AG10803 (cell line): ENCODE data around the gene TULP4.
"Not testable (repeated sequence)": the region's sequence is repeated elsewhere in the genome, so short reads cannot be mapped to it uniquely, and the experiment has no call there.

ENCODE experiments used
- DNase-seq: peaks from one replicate; pipeline ENCODE4 v3.0.0; 2010; ENCODE audit warnings: low read depth
- H3K4me3 ChIP-seq: 2 replicates; pipeline ENCODE4 v1.5.1; 2011; ENCODE audit warnings: mild to moderate bottlenecking, low read length, control low read depth
- TF ChIP-seq, protein P1 (sequence below): conservative IDR thresholded peaks from 2 replicates; pipeline ENCODE4 v1.5.1; 2011; ENCODE audit warnings: mild to moderate bottlenecking, low read length, control low read depth, inconsistent platforms

TULP4 gene

GRCh38 chr6:158398252-158399024 is 86.2 kb downstream of the TULP4 start:
- H3K4me3 ChIP-seq = no peak overlapping the region
- DNase-seq = no peak
- TF ChIP-seq, protein P1, sequence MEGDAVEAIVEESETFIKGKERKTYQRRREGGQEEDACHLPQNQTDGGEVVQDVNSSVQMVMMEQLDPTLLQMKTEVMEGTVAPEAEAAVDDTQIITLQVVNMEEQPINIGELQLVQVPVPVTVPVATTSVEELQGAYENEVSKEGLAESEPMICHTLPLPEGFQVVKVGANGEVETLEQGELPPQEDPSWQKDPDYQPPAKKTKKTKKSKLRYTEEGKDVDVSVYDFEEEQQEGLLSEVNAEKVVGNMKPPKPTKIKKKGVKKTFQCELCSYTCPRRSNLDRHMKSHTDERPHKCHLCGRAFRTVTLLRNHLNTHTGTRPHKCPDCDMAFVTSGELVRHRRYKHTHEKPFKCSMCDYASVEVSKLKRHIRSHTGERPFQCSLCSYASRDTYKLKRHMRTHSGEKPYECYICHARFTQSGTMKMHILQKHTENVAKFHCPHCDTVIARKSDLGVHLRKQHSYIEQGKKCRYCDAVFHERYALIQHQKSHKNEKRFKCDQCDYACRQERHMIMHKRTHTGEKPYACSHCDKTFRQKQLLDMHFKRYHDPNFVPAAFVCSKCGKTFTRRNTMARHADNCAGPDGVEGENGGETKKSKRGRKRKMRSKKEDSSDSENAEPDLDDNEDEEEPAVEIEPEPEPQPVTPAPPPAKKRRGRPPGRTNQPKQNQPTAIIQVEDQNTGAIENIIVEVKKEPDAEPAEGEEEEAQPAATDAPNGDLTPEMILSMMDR = no peak

- H3K4me3 ChIP-seq = no peak overlapping the region
- TF ChIP-seq, protein P1 = no peak
- DNase-seq = no peak
These were observed 86.9 kb downstream of the TULP4 start for GRCh38 chr6:158399040-158399700.

- TF ChIP-seq, protein P1 = no peak
- DNase-seq = no peak
- H3K4me3 ChIP-seq = no peak overlapping the region
These were observed 89.9 kb downstream of the TULP4 start for GRCh38 chr6:158402184-158402583.

DNA sequence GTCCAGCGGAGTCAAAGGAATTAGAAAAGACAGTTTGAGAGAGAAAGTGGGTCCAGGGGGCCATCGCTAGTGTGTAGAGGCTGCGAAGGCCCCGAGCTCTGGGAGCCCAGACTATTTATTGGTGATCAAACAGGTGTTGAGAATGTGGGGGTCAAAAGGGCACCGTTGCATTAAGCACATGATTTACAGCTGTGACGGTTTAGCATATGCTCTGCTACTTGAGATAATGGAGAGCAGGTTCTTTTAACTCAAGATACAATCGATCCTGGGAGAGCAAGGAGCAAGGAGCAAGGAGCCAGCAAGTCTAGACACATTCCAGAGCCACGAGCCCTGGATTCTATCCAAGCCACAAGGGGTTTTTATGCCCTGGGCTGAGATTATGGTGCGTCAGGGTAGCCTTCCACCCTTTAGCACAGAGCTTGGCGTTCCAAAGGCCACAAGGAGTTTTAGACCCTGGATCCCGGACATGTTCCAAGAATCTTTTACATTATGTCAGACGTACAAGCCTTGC is 93.1 kb downstream of the TULP4 start:
- DNase-seq = peak; percentile 6
- not testable (repeated sequence) for H3K4me3 ChIP-seq

GRCh38 chr6:158405933-158406332 is 93.7 kb downstream of the TULP4 start:
- TF ChIP-seq, protein P1 = no peak
- no peak overlapping the region for H3K4me3 ChIP-seq
- no peak for DNase-seq

DNA sequence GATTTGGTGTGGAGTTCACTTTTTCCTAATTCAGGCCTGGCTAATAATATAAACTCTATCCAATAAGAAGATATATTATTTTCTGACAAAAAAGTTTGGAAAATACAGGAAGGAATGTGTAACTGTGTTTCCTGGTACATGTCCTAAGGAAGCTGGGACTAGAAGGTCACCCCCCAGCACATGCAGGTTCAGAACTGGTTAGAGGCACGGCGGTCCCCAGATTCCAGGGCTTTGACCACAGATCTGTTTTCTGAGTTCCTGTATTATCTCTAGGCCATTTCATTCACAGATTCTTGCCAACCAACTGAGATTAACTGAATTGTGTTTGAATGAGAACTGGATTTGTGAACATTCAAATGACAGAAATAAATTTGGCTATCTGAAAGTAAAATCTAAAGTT is 94.5 kb downstream of the TULP4 start:
- no peak for DNase-seq
- TF ChIP-seq, protein P1 = no peak
- no peak overlapping the region for H3K4me3 ChIP-seq

DNA sequence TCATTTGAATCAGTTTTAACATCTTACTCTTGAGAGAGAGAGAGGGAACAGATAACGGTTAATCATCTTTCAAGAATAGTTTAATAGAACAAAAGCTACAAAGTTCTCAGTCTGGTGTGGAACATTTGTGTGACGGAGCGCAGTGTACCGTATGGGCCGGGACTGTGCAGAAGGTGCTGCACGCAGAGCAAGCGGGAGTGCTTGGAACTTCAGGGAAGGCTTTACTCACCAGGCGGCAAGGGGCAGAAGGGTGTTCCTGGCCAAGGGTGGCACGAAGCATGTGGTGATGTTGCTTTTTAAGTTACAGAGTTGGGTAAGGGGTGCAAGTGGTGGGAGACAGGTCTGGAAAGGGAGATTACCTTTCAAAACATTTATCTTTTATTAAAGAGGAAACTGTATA is 95.7 kb downstream of the TULP4 start:
- no peak for DNase-seq
- TF ChIP-seq, protein P1 = no peak
- H3K4me3 ChIP-seq = no peak overlapping the region
